ENCODE measurements around the gene ZNF746.
"Not testable (repeated sequence)": the region's sequence is repeated elsewhere in the genome, so short reads cannot be mapped to it uniquely, and the experiment has no call there.

Gene ZNF746

GRCh38 chr7:149459540-149460452 lies 37.8 kb downstream of the ZNF746 start:
- peak; percentile 37 for DNase-seq (ENCODE audit: low read depth)

- peak; percentile 4 for DNase-seq (ENCODE audit: low read depth)
These were observed 38.4 kb downstream of the ZNF746 start for GRCh38 chr7:149459201-149459539.

- DNase-seq (ENCODE audit: low read depth) = no peak
These were observed 39.4 kb downstream of the ZNF746 start for GRCh38 chr7:149458235-149458634.

- no peak for DNase-seq (ENCODE audit: low read depth)
These were observed 39.8 kb downstream of the ZNF746 start for GRCh38 chr7:149457766-149458165.

GRCh38 chr7:149456506-149457421 lies 40.8 kb downstream of the ZNF746 start:
- DNase-seq (ENCODE audit: low read depth) = peak; percentile 62

GRCh38 chr7:149455175-149455950 lies 42.2 kb downstream of the ZNF746 start:
- no peak for DNase-seq (ENCODE audit: low read depth)

GRCh38 chr7:149454750-149455149 lies 42.9 kb downstream of the ZNF746 start:
- no peak for DNase-seq (ENCODE audit: low read depth)

GRCh38 chr7:149454006-149454405 lies 43.6 kb downstream of the ZNF746 start:
- DNase-seq (ENCODE audit: low read depth) = no peak

- no peak for DNase-seq (ENCODE audit: low read depth)
These were observed 46.8 kb downstream of the ZNF746 start for GRCh38 chr7:149450821-149451220.

GRCh38 chr7:149449897-149450296 lies 47.7 kb downstream of the ZNF746 start:
- DNase-seq (ENCODE audit: low read depth) = no peak

GRCh38 chr7:149448961-149449360 lies 48.6 kb downstream of the ZNF746 start:
- no peak for DNase-seq (ENCODE audit: low read depth)

- DNase-seq (ENCODE audit: low read depth) = not testable (repeated sequence)
These were observed 51.6 kb downstream of the ZNF746 start for GRCh38 chr7:149446026-149446425.

GRCh38 chr7:149444287-149444686 lies 53.3 kb downstream of the ZNF746 start:
- no peak for DNase-seq (ENCODE audit: low read depth)

GRCh38 chr7:149443523-149443922 lies 54.1 kb downstream of the ZNF746 start:
- DNase-seq (ENCODE audit: low read depth) = no peak

GRCh38 chr7:149442924-149443323 lies 54.7 kb downstream of the ZNF746 start:
- no peak for DNase-seq (ENCODE audit: low read depth)

- no peak for DNase-seq (ENCODE audit: low read depth)
These were observed 57.4 kb downstream of the ZNF746 start for GRCh38 chr7:149440222-149440621.

- DNase-seq (ENCODE audit: low read depth) = no peak
These were observed 61.3 kb downstream of the ZNF746 start for GRCh38 chr7:149436358-149436757.

GRCh38 chr7:149433124-149433523 lies 64.5 kb downstream of the ZNF746 start:
- no peak for DNase-seq (ENCODE audit: low read depth)

- DNase-seq (ENCODE audit: low read depth) = no peak
These were observed 65.4 kb downstream of the ZNF746 start for GRCh38 chr7:149432121-149432691.

- DNase-seq (ENCODE audit: low read depth) = no peak
These were observed 66.0 kb downstream of the ZNF746 start for GRCh38 chr7:149431486-149432120.

- DNase-seq (ENCODE audit: low read depth) = no peak
These were observed 67.4 kb downstream of the ZNF746 start for GRCh38 chr7:149430192-149430591.

Measured in ELR (cell line).